SKM-1 treated with dmso at 0.1 percent for 144 hours (cell line): ENCODE measurements around the gene ADORA3.

Source experiments
- DNase-seq: peaks from one replicate; lab custom pipeline; 2025; ENCODE audit not compliant: unreplicated experiment; lab: John Stamatoyannopoulos, UW

Gene ADORA3

GRCh38 chr1:111509997-111510375 lies 6.6 kb upstream of the ADORA3 start:
- no peak for DNase-seq

- peak; percentile 99 for DNase-seq
Measured at GRCh38 chr1:111507411-111508201, 4.2 kb upstream of the ADORA3 start.

GRCh38 chr1:111506561-111506960 lies 3.1 kb upstream of the ADORA3 start:
- DNase-seq, result no peak

GRCh38 chr1:111505641-111506119 lies 2.2 kb upstream of the ADORA3 start:
- peak; percentile 55 for DNase-seq

GRCh38 chr1:111504097-111504496 lies 664 bp upstream of the ADORA3 start:
- no peak for DNase-seq

- no peak for DNase-seq
Measured at GRCh38 chr1:111501645-111502044, 1.8 kb downstream of the ADORA3 start.

- no peak for DNase-seq
Measured at GRCh38 chr1:111499026-111499785, 4.2 kb downstream of the ADORA3 start.

GRCh38 chr1:111497592-111497991 lies 5.8 kb downstream of the ADORA3 start:
- no peak for DNase-seq

GRCh38 chr1:111496398-111496797 lies 7.0 kb downstream of the ADORA3 start:
- no peak for DNase-seq

- DNase-seq, result no peak
Measured at GRCh38 chr1:111491070-111491469, 12.4 kb downstream of the ADORA3 start.

GRCh38 chr1:111490220-111490619 lies 13.2 kb downstream of the ADORA3 start:
- DNase-seq, result no peak

- DNase-seq, result peak; percentile 34
Measured at GRCh38 chr1:111489604-111490003, 13.8 kb downstream of the ADORA3 start.

GRCh38 chr1:111488669-111489068 lies 14.8 kb downstream of the ADORA3 start:
- DNase-seq, result no peak

- DNase-seq, result no peak
Measured at GRCh38 chr1:111487133-111487532, 16.3 kb downstream of the ADORA3 start.

- DNase-seq, result no peak
Measured at GRCh38 chr1:111486431-111486830, 17.0 kb downstream of the ADORA3 start.

GRCh38 chr1:111484391-111485026 lies 18.9 kb downstream of the ADORA3 start:
- DNase-seq, result no peak

- no peak for DNase-seq
Measured at GRCh38 chr1:111483876-111484275, 19.6 kb downstream of the ADORA3 start.

GRCh38 chr1:111483166-111483565 lies 20.3 kb downstream of the ADORA3 start:
- DNase-seq, result no peak

GRCh38 chr1:111481387-111482221 lies 21.8 kb downstream of the ADORA3 start:
- DNase-seq, result peak; percentile 69

- DNase-seq, result peak; percentile 61
Measured at GRCh38 chr1:111480674-111481073, 22.8 kb downstream of the ADORA3 start.
